Activated CD8-positive, alpha-beta T cell treated with anti-CD3 and anti-CD28 coated beads for 36 hours (primary cell): ENCODE data around the gene TGIF2. TPM values are rescaled to one million over a fixed set of nuclear protein-coding genes. Genes with fewer than 3 reads are reported as not detected.

Experiments
- ATAC-seq: fragments of 200-7000 bp; cut with Tn5 transposase; one replicate; pipeline ENCODE4 v1.10.0; 2021; ENCODE audit warnings: mild to moderate bottlenecking, moderate library complexity
- CTCF ChIA-PET: fragments of 350-600 bp; sonication (Branson Sonifier 250); formaldehyde crosslinking; loops from one replicate; lab custom pipeline; 2021; ENCODE audit warnings: antibody characterized with exemption; lab: Charles Lee
- POLR2A ChIA-PET: fragments of 350-600 bp; sonication (Branson Sonifier 250); formaldehyde crosslinking; loops from one replicate; lab custom pipeline; 2021; ENCODE audit warnings: antibody characterized with exemption; lab: Charles Lee
- DNase-seq: peaks from one replicate; pipeline ENCODE4 v3.0.0-alpha.2; 2020
- H3K27ac Mint-ChIP-seq: one replicate; pipeline ENCODE4 v1.8.0; 2021; ENCODE audit warnings: mild to moderate bottlenecking, mixed read lengths
- H3K27me3 Mint-ChIP-seq: one replicate; pipeline ENCODE4 v1.8.0; 2021; ENCODE audit warnings: mixed read lengths
- H3K36me3 Mint-ChIP-seq: one replicate; pipeline ENCODE4 v1.8.0; 2021; ENCODE audit warnings: low read depth, mixed read lengths
- H3K4me1 Mint-ChIP-seq: one replicate; pipeline ENCODE4 v1.8.0; 2021; ENCODE audit warnings: low read depth, mixed read lengths
- H3K4me3 Mint-ChIP-seq: one replicate; pipeline ENCODE4 v1.8.0; 2021; ENCODE audit warnings: mild to moderate bottlenecking, moderate library complexity, mixed read lengths
- H3K9me3 Mint-ChIP-seq: one replicate; pipeline ENCODE4 v1.8.0; 2021; ENCODE audit warnings: mixed read lengths
- CTCF ChIP-seq: fragments of 200-600 bp; IDR thresholded peaks from one replicate; pipeline ENCODE4 v1.8.0; 2022; ENCODE audit warnings: antibody characterized with exemption, mild to moderate bottlenecking
- intact Hi-C: fragments of 100-400 bp; cut with micrococcal nuclease; formaldehyde crosslinking; loops from one replicate; pipeline ENCODE4 v1.10.0; 2022
- total RNA-seq, 2 experiments: library from RNA; stranded (reverse); gene quantifications; one replicate each; pipeline ENCODE4 v1.2.3, GENCODE V29; 2021

Gene TGIF2
- total RNA-seq, 2 experiments from 2014 or later, result 55.3 to 56.8 TPM

DNA sequence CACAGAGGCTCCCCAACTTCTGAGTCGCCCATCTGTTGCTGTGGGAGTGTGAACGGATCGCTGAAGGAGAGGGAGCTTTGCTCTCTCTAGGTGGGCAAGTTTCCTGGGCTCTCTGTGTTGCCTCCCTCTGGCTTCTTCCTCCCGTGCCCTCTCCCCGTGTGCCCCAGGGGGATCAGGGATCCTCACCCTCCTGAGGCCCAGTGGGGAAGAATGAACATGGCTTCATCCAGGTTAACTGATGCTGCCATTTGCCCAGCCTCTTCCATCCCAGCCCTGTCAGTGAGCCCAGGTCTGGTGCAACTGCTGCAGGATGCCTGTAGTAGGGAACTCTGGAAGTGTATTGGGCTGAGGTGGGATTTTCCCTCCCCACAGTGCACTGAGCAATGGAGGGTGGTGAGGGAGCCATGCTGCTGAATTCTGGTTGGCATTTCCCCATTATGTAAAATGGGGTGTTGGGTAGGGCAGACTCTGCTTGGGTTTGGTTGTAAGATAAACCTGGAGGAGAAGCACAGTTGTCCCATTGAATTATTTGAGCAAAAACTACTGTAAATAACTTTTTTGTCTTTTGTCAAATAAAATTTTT, 20.0 kb downstream of the TGIF2 start:
- Mint-ChIP-seq H3K36me3 (peaks cover 57% of the 10 kb centered on the region), H3K27me3 (no peaks in the 10 kb centered on the region), H3K9me3 (no peaks in the 10 kb centered on the region), H3K27ac (peak overlapping the region; percentile 92), H3K4me3 (no peak overlapping the region), H3K4me1 (peaks cover 61% of the 10 kb centered on the region)
- ATAC-seq (no peak), DNase-seq (no peak)
- POLR2A ChIA-PET, result interaction anchor here (0.8 to 16.3 kb wide), 7 partner anchors 12 to 122 kb away, joined by 3 to 214 read pairs (median 5); partner anchors contain the start of genes RAB5IF, SLA2 and TGIF2
- no peak for TF ChIP-seq CTCF
- intact Hi-C loops, result no loop called here
- CTCF ChIA-PET, result interaction anchor here (0.6 to 5.5 kb wide), 5 partner anchors 12 to 651 kb away, joined by 3 to 58 read pairs (median 3); partner anchors contain the start of gene RAB5IF

DNA sequence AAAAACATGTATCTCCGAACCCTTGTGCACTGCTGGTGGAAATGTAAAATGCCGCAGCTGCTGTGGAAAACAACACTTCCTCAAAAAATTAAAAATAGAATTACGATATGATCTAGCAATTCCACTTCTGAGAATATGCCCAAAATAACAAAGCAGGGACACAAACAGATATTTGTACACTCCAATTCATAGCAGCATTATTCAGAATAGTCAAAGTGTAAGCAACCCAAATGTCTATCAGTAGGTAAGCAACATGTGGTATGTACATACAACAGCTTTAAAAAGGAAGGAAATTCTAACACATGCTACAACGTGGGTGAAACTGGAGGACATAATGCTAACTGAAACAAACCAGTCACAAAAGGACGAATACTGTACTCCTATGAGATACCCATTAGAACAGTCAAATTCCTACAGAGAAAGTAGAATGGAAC, 26.5 kb downstream of the TGIF2 start:
- H3K27me3 Mint-ChIP-seq, result no peaks in the 10 kb centered on the region
- peak overlapping the region; percentile 57 for H3K27ac Mint-ChIP-seq
- ChIA-PET POLR2A (interaction anchor here (1.1 kb wide), 1 partner anchor 26 kb away, joined by 3 read pairs; no protein-coding TSS in a partner anchor), CTCF (interaction anchor here (0.7 kb wide), 1 partner anchor 31 kb away, joined by 3 read pairs; no protein-coding TSS in a partner anchor)
- H3K4me3 Mint-ChIP-seq, result peak overlapping the region; percentile 8
- no peak for TF ChIP-seq CTCF
- DNase-seq, result no peak
- H3K9me3 Mint-ChIP-seq, result no peaks in the 10 kb centered on the region
- ATAC-seq, result no peak
- H3K36me3 Mint-ChIP-seq, result peaks cover 16% of the 10 kb centered on the region
- intact Hi-C loops, result loop anchor here (10.0 kb wide), 1 partner anchor 45 kb away; no protein-coding TSS in a partner anchor
- peaks cover 26% of the 10 kb centered on the region for H3K4me1 Mint-ChIP-seq

DNA sequence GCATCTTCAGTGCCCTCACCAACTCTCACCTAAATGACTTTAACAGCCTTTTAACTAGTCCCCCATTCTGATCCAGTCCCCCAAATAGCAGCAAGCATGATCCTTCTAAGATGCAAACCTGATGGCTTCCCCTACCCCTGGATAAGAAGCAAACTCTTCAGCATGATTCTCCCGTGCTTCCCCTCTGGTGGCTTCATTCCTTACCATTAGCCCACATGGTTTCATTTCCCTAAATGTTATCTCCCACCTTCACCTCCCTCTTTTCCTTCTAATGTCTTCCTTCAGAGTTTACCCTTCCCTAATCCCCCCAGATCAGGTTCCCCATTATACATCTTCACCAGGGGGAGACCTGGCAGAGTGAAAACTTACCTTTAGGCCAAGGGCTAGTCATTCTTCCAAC, 28.1 kb downstream of the TGIF2 start:
- intact Hi-C loops, result loop anchor here (10.0 kb wide), 1 partner anchor 47 kb away; no protein-coding TSS in a partner anchor
- Mint-ChIP-seq H3K4me3 (no peak overlapping the region), H3K27me3 (no peaks in the 10 kb centered on the region), H3K36me3 (peaks cover 8% of the 10 kb centered on the region), H3K4me1 (peaks cover 18% of the 10 kb centered on the region), H3K9me3 (no peaks in the 10 kb centered on the region), H3K27ac (no peak overlapping the region)
- no peak for DNase-seq
- POLR2A ChIA-PET, result no interaction called here
- no peak for ATAC-seq
- CTCF ChIA-PET, result no interaction called here
- no peak for TF ChIP-seq CTCF

GRCh38 chr20:36604952-36605398, 31.6 kb downstream of the TGIF2 start:
- DNase-seq, result peak; percentile 73
- Mint-ChIP-seq H3K4me3 (peak overlapping the region; percentile 100), H3K27ac (peak overlapping the region; percentile 90), H3K4me1 (peaks cover 25% of the 10 kb centered on the region), H3K27me3 (no peaks in the 10 kb centered on the region), H3K9me3 (no peaks in the 10 kb centered on the region), H3K36me3 (peaks cover 26% of the 10 kb centered on the region)
- peak; percentile 31 for ATAC-seq
- POLR2A ChIA-PET, result interaction anchor here (0.6 to 4.7 kb wide), 17 partner anchors 9 to 941 kb away, joined by 3 to 98 read pairs (median 4); partner anchors contain the start of genes CPNE1, DSN1, NDRG3 and RBM12
- intact Hi-C loops, result loop anchor here (5.0 to 10.0 kb wide), 2 partner anchors 33 to 50 kb away; partner anchors contain the start of gene TGIF2
- CTCF ChIA-PET, result interaction anchor here (0.7 to 3.7 kb wide), 23 partner anchors 8 to 169 kb away, joined by 3 to 58 read pairs (median 5); partner anchors contain the start of genes DSN1, SLA2 and TGIF2
- TF ChIP-seq CTCF, result no peak
